Ectodermal cell (in vitro differentiated cells): ENCODE data around the gene ANKRD35.

Experiments used
- H3K27ac ChIP-seq: 2 replicates; pipeline ENCODE4 v1.7.0; 2013; ENCODE audit warnings: mild to moderate bottlenecking, low read depth, low read length; ENCODE audit not compliant: insufficient read depth, poor library complexity, severe bottlenecking
- H3K27me3 ChIP-seq: 2 replicates; pipeline ENCODE4 v1.7.0; 2013; ENCODE audit warnings: mild to moderate bottlenecking, low read length; ENCODE audit not compliant: insufficient read depth, control insufficient read depth, poor library complexity, severe bottlenecking
- H3K36me3 ChIP-seq: one replicate; pipeline ENCODE4 v1.7.0; 2013; ENCODE audit warnings: low read length; ENCODE audit not compliant: control insufficient read depth, insufficient read depth
- H3K4me1 ChIP-seq: one replicate; pipeline ENCODE4 v1.7.0; 2013; ENCODE audit warnings: low read length; ENCODE audit not compliant: control insufficient read depth, insufficient read depth
- H3K4me3 ChIP-seq: 2 replicates; pipeline ENCODE4 v1.7.0; 2013; ENCODE audit warnings: low read depth, low read length, control low read depth; ENCODE audit not compliant: insufficient read depth
- H3K9me3 ChIP-seq: 2 replicates; pipeline ENCODE4 v1.7.0; 2013; ENCODE audit warnings: mild to moderate bottlenecking, low read length, moderate library complexity; ENCODE audit not compliant: control insufficient read depth
- WGBS, 2 experiments: methylation state at CpG; one replicate each; pipeline ENCODE4 v1.1.7; 2013; ENCODE audit warnings: missing lambda C conversion rate in 2 of 2; 5-methylcytosine and 5-hydroxymethylcytosine counted together

Gene ANKRD35

GRCh38 chr1:145879775-145880174 lies 5.9 kb downstream of the ANKRD35 start:
- peaks cover 8% of the 10 kb centered on the region for H3K4me1 ChIP-seq
- WGBS, 2 experiments = 17% methylated on average over 3 to 5 of the region's 5 CpGs
- H3K36me3 ChIP-seq = no peaks in the 10 kb centered on the region
- no peaks in the 10 kb centered on the region for H3K9me3 ChIP-seq
- peaks cover 21% of the 10 kb centered on the region for H3K27me3 ChIP-seq
- no peak overlapping the region for H3K4me3 ChIP-seq
- no peak overlapping the region for H3K27ac ChIP-seq

- H3K4me3 ChIP-seq = no peak overlapping the region
- peaks cover 12% of the 10 kb centered on the region for H3K27me3 ChIP-seq
- H3K4me1 ChIP-seq = peaks cover 8% of the 10 kb centered on the region
- no peak overlapping the region for H3K27ac ChIP-seq
- WGBS, 2 experiments = 94% methylated on average over 2 of the region's 2 CpGs
- no peaks in the 10 kb centered on the region for H3K9me3 ChIP-seq
- H3K36me3 ChIP-seq = no peaks in the 10 kb centered on the region
Measured at GRCh38 chr1:145878724-145879123, 6.9 kb downstream of the ANKRD35 start.

- no peaks in the 10 kb centered on the region for H3K9me3 ChIP-seq
- H3K27ac ChIP-seq = no peak overlapping the region
- peaks cover 8% of the 10 kb centered on the region for H3K4me1 ChIP-seq
- peaks cover 14% of the 10 kb centered on the region for H3K27me3 ChIP-seq
- WGBS, 2 experiments = 84 to 86% methylated on average over 7 of the region's 7 CpGs
- H3K4me3 ChIP-seq = no peak overlapping the region
- H3K36me3 ChIP-seq = no peaks in the 10 kb centered on the region
Measured at GRCh38 chr1:145877923-145878486, 7.7 kb downstream of the ANKRD35 start.

GRCh38 chr1:145874646-145875045 lies 11.0 kb downstream of the ANKRD35 start:
- no peaks in the 10 kb centered on the region for H3K9me3 ChIP-seq
- 94% methylated on average over 12 of the region's 12 CpGs for WGBS, 2 experiments
- H3K27ac ChIP-seq = no peak overlapping the region
- peaks cover 14% of the 10 kb centered on the region for H3K27me3 ChIP-seq
- H3K36me3 ChIP-seq = no peaks in the 10 kb centered on the region
- no peak overlapping the region for H3K4me3 ChIP-seq
- H3K4me1 ChIP-seq = peaks cover 7% of the 10 kb centered on the region

- Histone ChIP-seq H3K4me1 (peaks cover 6% of the 10 kb centered on the region), H3K9me3 (no peaks in the 10 kb centered on the region), H3K27me3 (peaks cover 14% of the 10 kb centered on the region), H3K36me3 (no peaks in the 10 kb centered on the region), H3K4me3 (peak overlapping the region; percentile 33), H3K27ac (no peak overlapping the region)
- 44 to 45% methylated on average over 47 of the region's 47 CpGs for WGBS, 2 experiments
Measured at GRCh38 chr1:145871994-145872924, 13.4 kb downstream of the ANKRD35 start.

- Histone ChIP-seq H3K36me3 (no peaks in the 10 kb centered on the region), H3K27me3 (peaks cover 8% of the 10 kb centered on the region), H3K27ac (no peak overlapping the region), H3K4me3 (no peak overlapping the region), H3K4me1 (peaks cover 6% of the 10 kb centered on the region), H3K9me3 (no peaks in the 10 kb centered on the region)
- 93% methylated on average over 4 of the region's 4 CpGs for WGBS, 2 experiments
Measured at GRCh38 chr1:145868232-145868631, 17.4 kb downstream of the ANKRD35 start.

GRCh38 chr1:145863282-145864018 lies 22.2 kb downstream of the ANKRD35 start:
- Histone ChIP-seq H3K4me1 (no peaks in the 10 kb centered on the region), H3K4me3 (no peak overlapping the region), H3K27ac (no peak overlapping the region), H3K9me3 (no peaks in the 10 kb centered on the region), H3K27me3 (no peaks in the 10 kb centered on the region), H3K36me3 (no peaks in the 10 kb centered on the region)
- 87 to 89% methylated on average over 4 of the region's 5 CpGs for WGBS, 2 experiments

GRCh38 chr1:145859491-145860023 lies 26.1 kb downstream of the ANKRD35 start:
- peak overlapping the region; percentile 73 for H3K27ac ChIP-seq
- WGBS, 2 experiments = 0 to 1% methylated on average over 41 of the region's 41 CpGs

GRCh38 chr1:145858901-145859490 lies 26.7 kb downstream of the ANKRD35 start, which contains the start of gene PIAS3:
TSS of gene PIAS3 (minus strand) at chr1:145859081. CDS start at chr1:145858990, 91 bp downstream.
- Histone ChIP-seq H3K27ac (peak within 1 kb of the TSS; percentile 73), H3K27me3 (no peaks in the 10 kb centered on the region), H3K4me1 (no peaks in the 10 kb centered on the region), H3K4me3 (peak within 1 kb of the TSS; percentile 90), H3K36me3 (peaks cover 25% of the 10 kb centered on the region), H3K9me3 (no peaks in the 10 kb centered on the region)
- WGBS, 2 experiments = 0% methylated on average over 42 of the region's 42 CpGs

More at GRCh38 chr1:145859491-145860023, 26.1 kb downstream of the ANKRD35 start:
- H3K9me3 ChIP-seq = no peaks in the 10 kb centered on the region
- peaks cover 21% of the 10 kb centered on the region for H3K36me3 ChIP-seq
- H3K4me1 ChIP-seq = no peaks in the 10 kb centered on the region
- H3K27me3 ChIP-seq = no peaks in the 10 kb centered on the region
- peak overlapping the region; percentile 90 for H3K4me3 ChIP-seq
